DOHH2 (cell line): ENCODE measurements around the gene PITPNC1.

ENCODE experiments used
- H3F3A ChIP-seq: fragments of 200-600 bp; sonication (generic), shearing (Covaris generic); 2 replicates; pipeline ENCODE4 v1.6.0; 2016; ENCODE audit warnings: antibody characterized with exemption, mild to moderate bottlenecking; ENCODE audit not compliant: control insufficient read depth, insufficient read depth
- H3K27ac ChIP-seq: fragments of 200-600 bp; sonication (generic); 2 replicates; pipeline ENCODE4 v1.5.1; 2014; ENCODE audit warnings: low read depth, mild to moderate bottlenecking, low read length, moderate library complexity
- H3K27me3 ChIP-seq: fragments of 200-600 bp; sonication (generic); 2 replicates; pipeline ENCODE4 v1.6.1; 2014; ENCODE audit warnings: mild to moderate bottlenecking, low read length, mixed read lengths; ENCODE audit not compliant: control insufficient read depth
- H3K36me3 ChIP-seq: fragments of 200-600 bp; sonication (generic); 2 replicates; pipeline ENCODE4 v1.6.1; 2014; ENCODE audit warnings: mild to moderate bottlenecking, low read length, moderate library complexity, mixed read lengths; ENCODE audit not compliant: control insufficient read depth
- H3K4me1 ChIP-seq: fragments of 200-600 bp; sonication (generic); 2 replicates; pipeline ENCODE4 v1.6.1; 2014; ENCODE audit warnings: mild to moderate bottlenecking, low read length, mixed read lengths; ENCODE audit not compliant: control insufficient read depth
- H3K4me2 ChIP-seq: fragments of 200-600 bp; sonication (generic); 2 replicates; pipeline ENCODE4 v1.6.0; 2014; ENCODE audit warnings: mild to moderate bottlenecking, low read length, moderate library complexity
- H3K4me3 ChIP-seq: fragments of 200-600 bp; sonication (generic); 2 replicates; pipeline ENCODE4 v1.5.1; 2014; ENCODE audit warnings: mild to moderate bottlenecking, low read length, mixed read lengths
- H3K79me2 ChIP-seq: fragments of 200-600 bp; sonication (generic); 2 replicates; pipeline ENCODE4 v1.6.1; 2014; ENCODE audit warnings: mild to moderate bottlenecking, low read length, mixed read lengths; ENCODE audit not compliant: control insufficient read depth
- H3K9me2 ChIP-seq: fragments of 200-600 bp; sonication (generic); replicated peaks from 2 replicates; pipeline ENCODE4 v1.6.1; 2014; ENCODE audit warnings: mild to moderate bottlenecking, low read length, mixed read lengths; ENCODE audit not compliant: control insufficient read depth
- H3K9me3 ChIP-seq: fragments of 200-600 bp; sonication (generic); 2 replicates; pipeline ENCODE4 v1.6.1; 2014; ENCODE audit warnings: antibody characterized with exemption, low read length, mixed read lengths; ENCODE audit not compliant: control insufficient read depth, insufficient read depth
- H4K20me1 ChIP-seq: fragments of 200-600 bp; sonication (generic); 2 replicates; pipeline ENCODE4 v1.6.0; 2014; ENCODE audit warnings: low read depth, mild to moderate bottlenecking, antibody characterized with exemption, low read length, moderate library complexity; ENCODE audit not compliant: control insufficient read depth, insufficient read depth
- CTCF ChIP-seq: fragments of 200-600 bp; sonication (generic); IDR thresholded peaks from one replicate; pipeline ENCODE4 v1.5.1; 2014; ENCODE audit warnings: antibody characterized with exemption, mild to moderate bottlenecking, low read depth, low read length; ENCODE audit not compliant: poor library complexity, severe bottlenecking
- EZH2phosphoT487 ChIP-seq: fragments of 200-600 bp; sonication (generic); IDR thresholded peaks from 2 replicates; pipeline ENCODE4 v1.6.1; 2017; ENCODE audit warnings: borderline replicate concordance, mild to moderate bottlenecking, antibody characterized with exemption, low read length, moderate library complexity, mixed read lengths

Gene PITPNC1

GRCh38 chr17:67393809-67394397 is 16.8 kb downstream of the PITPNC1 start:
- Histone ChIP-seq H3K36me3 (no peaks in the 10 kb centered on the region), H3F3A (no peaks in the 10 kb centered on the region), H3K27me3 (no peaks in the 10 kb centered on the region), H3K9me3 (no peaks in the 10 kb centered on the region), H4K20me1 (no peaks in the 10 kb centered on the region), H3K9me2 (no peaks in the 10 kb centered on the region), H3K4me1 (peaks cover 38% of the 10 kb centered on the region), H3K4me2 (no peak overlapping the region), H3K27ac (no peak overlapping the region), H3K79me2 (peaks cover 24% of the 10 kb centered on the region), H3K4me3 (no peak overlapping the region)
- no peak for TF ChIP-seq CTCF
- TF ChIP-seq EZH2phosphoT487: no peak

GRCh38 chr17:67399676-67400075 is 22.6 kb downstream of the PITPNC1 start:
- Histone ChIP-seq H3F3A (peaks cover 22% of the 10 kb centered on the region), H3K27ac (peak overlapping the region; percentile 84), H3K79me2 (peaks cover 38% of the 10 kb centered on the region), H3K9me2 (no peaks in the 10 kb centered on the region), H3K4me2 (peak overlapping the region; percentile 81), H4K20me1 (no peaks in the 10 kb centered on the region), H3K36me3 (no peaks in the 10 kb centered on the region), H3K4me3 (peak overlapping the region; percentile 59), H3K4me1 (peaks cover 65% of the 10 kb centered on the region), H3K27me3 (no peaks in the 10 kb centered on the region), H3K9me3 (no peaks in the 10 kb centered on the region)
- TF ChIP-seq EZH2phosphoT487: no peak
- no peak for TF ChIP-seq CTCF

- peaks cover 22% of the 10 kb centered on the region for H3F3A ChIP-seq
- H3K4me1 ChIP-seq: peaks cover 65% of the 10 kb centered on the region
- no peaks in the 10 kb centered on the region for H3K9me2 ChIP-seq
- no peaks in the 10 kb centered on the region for H3K9me3 ChIP-seq
- TF ChIP-seq EZH2phosphoT487: no peak
- TF ChIP-seq CTCF: no peak
- H3K36me3 ChIP-seq: no peaks in the 10 kb centered on the region
- H4K20me1 ChIP-seq: no peaks in the 10 kb centered on the region
- H3K79me2 ChIP-seq: peaks cover 38% of the 10 kb centered on the region
- peak overlapping the region; percentile 81 for H3K4me2 ChIP-seq
- peak overlapping the region; percentile 84 for H3K27ac ChIP-seq
- H3K27me3 ChIP-seq: no peaks in the 10 kb centered on the region
- peak overlapping the region; percentile 59 for H3K4me3 ChIP-seq
These were observed 23.1 kb downstream of the PITPNC1 start for GRCh38 chr17:67400193-67400592.
